Tibial nerve (tissue), 4 donors: Measurements from ENCODE around the gene ZNF346. TPM values are rescaled to one million over a fixed set of nuclear protein-coding genes. Genes with fewer than 3 reads are reported as not detected.

Experiments used
- total RNA-seq, 4 donors: library from RNA; depleted of rRNA; stranded (reverse); fragments of >200 nt; gene quantifications; one replicate each; pipeline ENCODE4 v1.1.0, GENCODE V29; 2016

Gene ZNF346
- total RNA-seq, 4 donors from 2014 or later = 17.6 to 24.9 (median 18.8) TPM

Other genes with a start within 250 kb of the ZNF346 start
- not detected for gene UNC5A, start 212.1 kb upstream of the ZNF346 start, total RNA-seq
- gene HK3, start 123.3 kb upstream of the ZNF346 start, total RNA-seq = 10 to 100 TPM in 2 of 4 donors, 1 to 10 TPM in 2; 6.7 to 24.0 (median 15.0) TPM
- gene UIMC1, start 15.9 kb upstream of the ZNF346 start, total RNA-seq = 10 to 100 TPM; 40.2 to 56.7 (median 44.6) TPM
- gene FGFR4, start 64.2 kb downstream of the ZNF346 start, total RNA-seq = 10 to 100 TPM in 2 of 4 donors, 1 to 10 TPM in 2; 3.3 to 60.8 (median 12.1) TPM
- 10 to 100 TPM; 36.6 to 51.3 (median 40.7) TPM for gene NSD1, start 111.1 kb downstream of the ZNF346 start, total RNA-seq